ENCODE measurements around the gene DOCK2. TPM values are rescaled to one million over a fixed set of nuclear protein-coding genes. Genes with fewer than 3 reads are reported as not detected.

The DOCK2 gene
- total RNA-seq, 3 donors from 2014 or later: 13.4 to 43.8 (median 19.8) TPM

DNA sequence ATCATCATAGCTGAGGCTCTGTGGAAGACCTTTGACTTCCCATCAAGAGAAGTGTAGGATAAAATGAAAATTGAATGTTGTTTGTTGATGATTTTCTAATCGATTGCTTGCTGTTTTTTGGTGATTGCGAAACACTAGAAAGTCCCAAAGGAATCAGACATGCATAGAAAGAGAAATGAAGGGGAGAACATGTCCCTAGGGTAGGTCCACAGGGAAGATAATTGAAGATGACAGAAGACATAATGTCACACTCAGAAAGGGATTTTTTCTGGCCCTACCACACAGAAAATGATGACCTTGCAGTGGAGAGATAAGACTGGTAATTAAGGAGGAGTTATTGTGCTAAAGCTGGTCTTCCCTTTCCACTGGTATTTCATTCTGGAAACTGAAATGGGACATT, 280.4 kb downstream of the DOCK2 start:
- Histone ChIP-seq H3K4me3 (no peak overlapping the region), H3K36me3 (no peaks in the 10 kb centered on the region), H3K9me3 (no peaks in the 10 kb centered on the region), H3K27ac (no peak overlapping the region), H3K27me3 (no peaks in the 10 kb centered on the region), H3K4me1 (no peaks in the 10 kb centered on the region)
- TF ChIP-seq POLR2AphosphoS5 (IDR thresholded peaks at IDR 0.05) (no peak), POLR2A (IDR thresholded peaks at IDR 0.05) (no peak)
- TF ChIP-seq, protein P1, sequence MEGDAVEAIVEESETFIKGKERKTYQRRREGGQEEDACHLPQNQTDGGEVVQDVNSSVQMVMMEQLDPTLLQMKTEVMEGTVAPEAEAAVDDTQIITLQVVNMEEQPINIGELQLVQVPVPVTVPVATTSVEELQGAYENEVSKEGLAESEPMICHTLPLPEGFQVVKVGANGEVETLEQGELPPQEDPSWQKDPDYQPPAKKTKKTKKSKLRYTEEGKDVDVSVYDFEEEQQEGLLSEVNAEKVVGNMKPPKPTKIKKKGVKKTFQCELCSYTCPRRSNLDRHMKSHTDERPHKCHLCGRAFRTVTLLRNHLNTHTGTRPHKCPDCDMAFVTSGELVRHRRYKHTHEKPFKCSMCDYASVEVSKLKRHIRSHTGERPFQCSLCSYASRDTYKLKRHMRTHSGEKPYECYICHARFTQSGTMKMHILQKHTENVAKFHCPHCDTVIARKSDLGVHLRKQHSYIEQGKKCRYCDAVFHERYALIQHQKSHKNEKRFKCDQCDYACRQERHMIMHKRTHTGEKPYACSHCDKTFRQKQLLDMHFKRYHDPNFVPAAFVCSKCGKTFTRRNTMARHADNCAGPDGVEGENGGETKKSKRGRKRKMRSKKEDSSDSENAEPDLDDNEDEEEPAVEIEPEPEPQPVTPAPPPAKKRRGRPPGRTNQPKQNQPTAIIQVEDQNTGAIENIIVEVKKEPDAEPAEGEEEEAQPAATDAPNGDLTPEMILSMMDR (IDR thresholded peaks at IDR 0.05): no peak
- intact Hi-C loops (cut with DNase I; ENCODE audit: low total_unique reads): no loop called here
- no peak for DNase-seq (ENCODE audit: low spot score in 2 of 2)

GRCh38 chr5:169918228-169918627, 281.2 kb downstream of the DOCK2 start:
- H3K27ac ChIP-seq: no peak overlapping the region
- no peak for TF ChIP-seq POLR2A (IDR thresholded peaks at IDR 0.05)
- TF ChIP-seq, protein P1 (IDR thresholded peaks at IDR 0.05): no peak
- TF ChIP-seq POLR2AphosphoS5 (IDR thresholded peaks at IDR 0.05): no peak
- no peaks in the 10 kb centered on the region for H3K27me3 ChIP-seq
- no peaks in the 10 kb centered on the region for H3K36me3 ChIP-seq
- H3K4me1 ChIP-seq: no peaks in the 10 kb centered on the region
- no peak overlapping the region for H3K4me3 ChIP-seq
- intact Hi-C loops (cut with DNase I; ENCODE audit: low total_unique reads): no loop called here
- H3K9me3 ChIP-seq: no peaks in the 10 kb centered on the region
- DNase-seq (ENCODE audit: low spot score in 2 of 2): no peak

DNA sequence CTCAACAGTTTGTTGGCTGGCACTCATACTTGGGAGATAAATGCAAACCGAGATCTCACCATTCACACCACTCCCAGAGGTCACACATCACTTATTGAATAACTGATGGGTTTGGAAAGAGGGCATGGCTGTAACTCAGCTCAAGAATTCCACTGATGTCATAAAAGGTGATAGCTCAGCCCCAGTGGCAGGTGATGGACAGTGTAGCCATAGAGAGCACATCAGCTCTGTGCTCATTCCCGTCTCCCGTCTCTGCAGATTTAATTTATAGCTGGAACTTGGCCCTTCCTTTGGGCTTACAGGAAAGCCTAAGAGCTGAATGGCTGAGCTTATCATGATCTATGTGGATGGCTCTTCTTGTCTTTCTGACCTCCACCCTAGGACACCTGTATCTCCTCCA, 283.4 kb downstream of the DOCK2 start:
- no peaks in the 10 kb centered on the region for H3K4me1 ChIP-seq
- H3K4me3 ChIP-seq: no peak overlapping the region
- TF ChIP-seq POLR2AphosphoS5 (IDR thresholded peaks at IDR 0.05) (no peak), POLR2A (IDR thresholded peaks at IDR 0.05) (no peak)
- TF ChIP-seq, protein P1 (IDR thresholded peaks at IDR 0.05): no peak
- no peak overlapping the region for H3K27ac ChIP-seq
- intact Hi-C loops (cut with DNase I; ENCODE audit: low total_unique reads): no loop called here
- H3K27me3 ChIP-seq: no peaks in the 10 kb centered on the region
- no peak for DNase-seq (ENCODE audit: low spot score in 2 of 2)
- no peaks in the 10 kb centered on the region for H3K36me3 ChIP-seq
- H3K9me3 ChIP-seq: no peaks in the 10 kb centered on the region

DNA sequence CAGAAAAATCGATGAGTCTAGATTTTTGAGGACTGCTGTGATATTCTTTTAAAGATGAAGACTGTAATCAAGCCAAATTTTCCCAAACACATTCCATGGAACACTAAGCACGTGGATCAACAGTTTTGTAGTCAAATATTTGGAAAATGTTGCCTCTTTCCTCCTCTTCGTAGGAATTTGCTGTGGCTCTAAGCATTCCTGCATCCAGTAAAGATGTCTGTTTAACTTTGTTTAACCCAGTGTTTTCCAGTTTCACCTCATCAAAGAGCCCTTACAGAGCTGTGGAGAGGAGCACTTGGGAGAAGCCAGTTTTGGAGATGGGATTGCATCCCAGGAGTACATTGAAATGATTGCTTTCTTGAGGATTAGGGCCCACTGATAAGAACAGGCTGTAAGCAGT, 284.3 kb downstream of the DOCK2 start:
- Histone ChIP-seq H3K27ac (no peak overlapping the region), H3K4me1 (no peaks in the 10 kb centered on the region), H3K36me3 (no peaks in the 10 kb centered on the region), H3K4me3 (no peak overlapping the region), H3K27me3 (no peaks in the 10 kb centered on the region), H3K9me3 (no peaks in the 10 kb centered on the region)
- intact Hi-C loops (cut with DNase I; ENCODE audit: low total_unique reads): no loop called here
- TF ChIP-seq, protein P1 (IDR thresholded peaks at IDR 0.05): no peak
- TF ChIP-seq POLR2A (IDR thresholded peaks at IDR 0.05): no peak
- TF ChIP-seq POLR2AphosphoS5 (IDR thresholded peaks at IDR 0.05): no peak
- no peak for DNase-seq (ENCODE audit: low spot score in 2 of 2)

GRCh38 chr5:169921949-169922348, 284.9 kb downstream of the DOCK2 start:
- H3K27me3 ChIP-seq: no peaks in the 10 kb centered on the region
- H3K36me3 ChIP-seq: no peaks in the 10 kb centered on the region
- TF ChIP-seq, protein P1 (IDR thresholded peaks at IDR 0.05): no peak
- TF ChIP-seq POLR2AphosphoS5 (IDR thresholded peaks at IDR 0.05) (no peak), POLR2A (IDR thresholded peaks at IDR 0.05) (no peak)
- no peaks in the 10 kb centered on the region for H3K9me3 ChIP-seq
- no peak for DNase-seq (ENCODE audit: low spot score in 2 of 2)
- no peaks in the 10 kb centered on the region for H3K4me1 ChIP-seq
- no peak overlapping the region for H3K4me3 ChIP-seq
- intact Hi-C loops (cut with DNase I; ENCODE audit: low total_unique reads): no loop called here
- H3K27ac ChIP-seq: no peak overlapping the region
